ENCODE data around the gene PTPRT.

PTPRT gene

DNA sequence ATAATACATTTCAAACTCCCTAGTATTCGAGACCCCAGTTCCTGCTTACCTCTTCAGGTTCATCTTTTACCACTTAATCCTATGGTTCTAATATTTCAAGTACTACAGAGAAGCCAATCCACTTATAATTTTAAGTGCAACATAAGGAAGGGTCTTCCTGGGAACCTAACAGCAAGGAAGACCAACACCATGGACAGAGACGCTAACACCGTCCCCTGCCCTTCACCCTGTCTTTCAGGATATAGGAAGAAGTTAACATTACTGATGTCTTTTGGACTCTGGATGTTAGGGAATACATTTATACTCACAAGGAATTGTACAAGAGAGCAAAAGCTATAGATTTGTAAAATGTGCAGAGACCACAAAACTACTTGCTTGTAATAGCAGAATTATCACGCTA is 1006.6 kb downstream of the PTPRT start:
- Histone ChIP-seq H3K9me2 (replicated peaks; ENCODE audit: insufficient read depth, low read length) (no peaks in the 10 kb centered on the region), H3K27me3 (replicated peaks; ENCODE audit: insufficient read depth, low read length) (no peaks in the 10 kb centered on the region), H3K4me1 (ENCODE audit: low read length) (no peaks in the 10 kb centered on the region), H3F3A (ENCODE audit: insufficient read depth, low read length) (no peaks in the 10 kb centered on the region), H3K4me2 (ENCODE audit: low read depth, low read length) (no peak overlapping the region), H2AFZ (ENCODE audit: low read length) (no peak overlapping the region), H3K79me2 (ENCODE audit: low read length) (no peaks in the 10 kb centered on the region), H3K27ac (ENCODE audit: low read length) (no peak overlapping the region), H3K36me3 (replicated peaks; ENCODE audit: insufficient read depth, low read length) (no peaks in the 10 kb centered on the region), H3K9ac (ENCODE audit: low read length) (no peak overlapping the region), H3K9me3 (replicated peaks; ENCODE audit: insufficient read depth, low read length) (no peaks in the 10 kb centered on the region), H4K20me1 (ENCODE audit: insufficient read depth, low read length) (no peaks in the 10 kb centered on the region), H3K4me3 (ENCODE audit: low read length) (no peak overlapping the region)
- DNase-seq, result no peak
- TF ChIP-seq EZH2phosphoT487 (IDR thresholded peaks at IDR 0.05; ENCODE audit: low read length), result no peak

DNA sequence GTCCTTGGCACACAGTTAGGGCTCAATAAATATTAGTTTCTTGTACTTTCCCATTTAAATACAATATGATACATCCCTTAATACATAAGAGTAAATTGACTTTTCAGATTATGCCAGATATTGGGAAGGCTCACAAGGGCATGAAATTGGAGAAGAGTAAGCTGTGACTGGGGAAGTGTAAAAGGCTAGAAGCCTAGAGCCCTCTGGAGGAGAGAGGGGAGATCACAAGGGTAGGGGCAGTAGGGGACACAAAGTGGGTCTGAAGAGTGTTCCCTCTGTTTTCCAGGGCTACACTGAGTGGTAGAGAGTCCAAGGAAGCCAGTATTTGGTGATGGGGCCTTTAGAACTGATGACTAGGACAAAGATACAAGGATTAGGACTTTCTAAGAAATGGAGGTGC is 1008.6 kb downstream of the PTPRT start:
- no peaks in the 10 kb centered on the region for H3K79me2 ChIP-seq (ENCODE audit: low read length)
- TF ChIP-seq, protein P1, sequence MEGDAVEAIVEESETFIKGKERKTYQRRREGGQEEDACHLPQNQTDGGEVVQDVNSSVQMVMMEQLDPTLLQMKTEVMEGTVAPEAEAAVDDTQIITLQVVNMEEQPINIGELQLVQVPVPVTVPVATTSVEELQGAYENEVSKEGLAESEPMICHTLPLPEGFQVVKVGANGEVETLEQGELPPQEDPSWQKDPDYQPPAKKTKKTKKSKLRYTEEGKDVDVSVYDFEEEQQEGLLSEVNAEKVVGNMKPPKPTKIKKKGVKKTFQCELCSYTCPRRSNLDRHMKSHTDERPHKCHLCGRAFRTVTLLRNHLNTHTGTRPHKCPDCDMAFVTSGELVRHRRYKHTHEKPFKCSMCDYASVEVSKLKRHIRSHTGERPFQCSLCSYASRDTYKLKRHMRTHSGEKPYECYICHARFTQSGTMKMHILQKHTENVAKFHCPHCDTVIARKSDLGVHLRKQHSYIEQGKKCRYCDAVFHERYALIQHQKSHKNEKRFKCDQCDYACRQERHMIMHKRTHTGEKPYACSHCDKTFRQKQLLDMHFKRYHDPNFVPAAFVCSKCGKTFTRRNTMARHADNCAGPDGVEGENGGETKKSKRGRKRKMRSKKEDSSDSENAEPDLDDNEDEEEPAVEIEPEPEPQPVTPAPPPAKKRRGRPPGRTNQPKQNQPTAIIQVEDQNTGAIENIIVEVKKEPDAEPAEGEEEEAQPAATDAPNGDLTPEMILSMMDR (IDR thresholded peaks at IDR 0.05; ENCODE audit: low read length), result peak; percentile 11; the same call in 1 of the 2 replicates
- TF ChIP-seq EZH2 (optimal IDR thresholded peaks at IDR 0.05; ENCODE audit: low read depth, low read length), result no peak
- no peaks in the 10 kb centered on the region for H3K9me3 ChIP-seq (replicated peaks; ENCODE audit: insufficient read depth, low read length)
- H3K9ac ChIP-seq (ENCODE audit: low read length), result no peak overlapping the region
- H3K4me3 ChIP-seq (ENCODE audit: low read length), result no peak overlapping the region
- H3K4me2 ChIP-seq (ENCODE audit: low read depth, low read length), result no peak overlapping the region
- no peak for DNase-seq
- no peaks in the 10 kb centered on the region for H3K9me2 ChIP-seq (replicated peaks; ENCODE audit: insufficient read depth, low read length)
- no peaks in the 10 kb centered on the region for H4K20me1 ChIP-seq (ENCODE audit: insufficient read depth, low read length)
- H3K4me1 ChIP-seq (ENCODE audit: low read length), result no peaks in the 10 kb centered on the region
- H3K36me3 ChIP-seq (replicated peaks; ENCODE audit: insufficient read depth, low read length), result no peaks in the 10 kb centered on the region
- no peaks in the 10 kb centered on the region for H3F3A ChIP-seq (ENCODE audit: insufficient read depth, low read length)
- H2AFZ ChIP-seq (ENCODE audit: low read length), result no peak overlapping the region
- H3K27ac ChIP-seq (ENCODE audit: low read length), result no peak overlapping the region
- H3K27me3 ChIP-seq (replicated peaks; ENCODE audit: insufficient read depth, low read length), result no peaks in the 10 kb centered on the region

DNA sequence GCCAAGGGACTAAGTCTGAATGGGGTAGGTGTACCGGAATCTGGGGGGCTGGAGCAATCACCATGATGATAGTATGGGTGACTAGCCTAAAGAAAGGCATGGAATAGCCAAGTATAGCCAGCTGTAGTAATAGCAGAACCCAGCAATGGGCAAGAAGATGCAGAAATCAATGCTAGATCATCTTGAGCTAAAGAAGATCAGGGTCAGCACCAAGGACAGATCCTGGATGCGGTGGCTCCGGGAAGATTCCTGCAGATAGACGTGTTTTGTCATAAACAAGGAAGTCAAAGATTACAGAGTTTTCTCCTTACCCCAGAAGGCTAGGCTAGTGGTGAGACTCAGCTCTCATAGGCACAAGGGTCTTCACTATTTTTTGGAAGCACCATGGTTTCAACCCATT is 1009.9 kb downstream of the PTPRT start:
- Histone ChIP-seq H3K9ac (ENCODE audit: low read length) (no peak overlapping the region), H3K4me3 (ENCODE audit: low read length) (no peak overlapping the region), H3F3A (ENCODE audit: insufficient read depth, low read length) (no peaks in the 10 kb centered on the region), H3K79me2 (ENCODE audit: low read length) (no peaks in the 10 kb centered on the region), H3K9me2 (replicated peaks; ENCODE audit: insufficient read depth, low read length) (no peaks in the 10 kb centered on the region), H2AFZ (ENCODE audit: low read length) (no peak overlapping the region), H3K9me3 (replicated peaks; ENCODE audit: insufficient read depth, low read length) (no peaks in the 10 kb centered on the region), H3K27me3 (replicated peaks; ENCODE audit: insufficient read depth, low read length) (no peaks in the 10 kb centered on the region), H3K4me2 (ENCODE audit: low read depth, low read length) (no peak overlapping the region), H4K20me1 (ENCODE audit: insufficient read depth, low read length) (no peaks in the 10 kb centered on the region), H3K4me1 (ENCODE audit: low read length) (no peaks in the 10 kb centered on the region), H3K36me3 (replicated peaks; ENCODE audit: insufficient read depth, low read length) (no peaks in the 10 kb centered on the region), H3K27ac (ENCODE audit: low read length) (no peak overlapping the region)
- TF ChIP-seq EZH2phosphoT487 (IDR thresholded peaks at IDR 0.05; ENCODE audit: low read length) (no peak), EZH2 (optimal IDR thresholded peaks at IDR 0.05; ENCODE audit: low read depth, low read length) (no peak)
- peak; percentile 27 for DNase-seq

DNA sequence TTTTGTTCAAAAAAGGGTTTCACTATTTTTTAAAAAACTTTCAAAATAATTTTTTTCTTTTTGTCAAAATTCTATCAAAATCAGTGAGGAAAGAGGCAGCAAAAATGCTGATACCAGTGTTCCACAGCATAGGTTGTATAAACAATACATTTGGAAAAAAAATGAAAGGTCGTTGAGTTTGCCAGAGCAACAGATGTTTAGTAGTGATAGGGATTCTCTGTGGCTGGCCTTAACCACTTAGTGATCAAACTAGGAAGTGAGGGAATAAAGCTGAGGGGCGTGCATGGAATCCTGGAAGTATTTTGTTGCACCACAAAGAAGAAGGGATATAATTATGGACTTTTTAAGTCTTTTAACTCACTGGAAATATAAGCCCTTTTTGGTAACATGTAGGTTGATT is 1016.3 kb downstream of the PTPRT start:
- Histone ChIP-seq H2AFZ (ENCODE audit: low read length) (no peak overlapping the region), H3K4me1 (ENCODE audit: low read length) (no peaks in the 10 kb centered on the region), H3K9me2 (replicated peaks; ENCODE audit: insufficient read depth, low read length) (no peaks in the 10 kb centered on the region), H3K27ac (ENCODE audit: low read length) (no peak overlapping the region), H3K9ac (ENCODE audit: low read length) (no peak overlapping the region), H3K9me3 (replicated peaks; ENCODE audit: insufficient read depth, low read length) (no peaks in the 10 kb centered on the region), H3K4me3 (ENCODE audit: low read length) (no peak overlapping the region), H3F3A (ENCODE audit: insufficient read depth, low read length) (no peaks in the 10 kb centered on the region), H3K4me2 (ENCODE audit: low read depth, low read length) (no peak overlapping the region), H4K20me1 (ENCODE audit: insufficient read depth, low read length) (no peaks in the 10 kb centered on the region), H3K36me3 (replicated peaks; ENCODE audit: insufficient read depth, low read length) (no peaks in the 10 kb centered on the region), H3K27me3 (replicated peaks; ENCODE audit: insufficient read depth, low read length) (no peaks in the 10 kb centered on the region), H3K79me2 (ENCODE audit: low read length) (no peaks in the 10 kb centered on the region)
- TF ChIP-seq EZH2 (optimal IDR thresholded peaks at IDR 0.05; ENCODE audit: low read depth, low read length) (no peak), EZH2phosphoT487 (IDR thresholded peaks at IDR 0.05; ENCODE audit: low read length) (no peak)
- TF ChIP-seq, protein P1 (IDR thresholded peaks at IDR 0.05; ENCODE audit: low read length), result no peak
- no peak for DNase-seq

All from MM.1S (cell line).